Tibial artery (tissue), 4 donors: Measurements from ENCODE around the gene ATP1A3.

Experiments
- DNase-seq, 2 donors: peaks; one replicate each; pipeline ENCODE4 v3.0.0-alpha.2; 2019
- H3K27ac ChIP-seq, 2 donors: fragments of 200-600 bp; sonication (generic) in 1 of 2; 1 replicate in 1 of 2; 2 replicates in 1 of 2; pipeline ENCODE4 v1.5.1; 2018 to 2019; ENCODE audit warnings: mild to moderate bottlenecking in 1 of 2
- H3K27me3 ChIP-seq, 2 donors: fragments of 200-600 bp; sonication (generic) in 1 of 2; one replicate each; pipeline versions ENCODE4 v1.5.1 to v1.6.0; 2016 to 2019
- H3K36me3 ChIP-seq, 3 donors: fragments of 200-600 bp; sonication (generic) in 2 of 3; one replicate each; pipeline ENCODE4 v1.5.1; 2016 to 2019; ENCODE audit warnings: mild to moderate bottlenecking in 2 of 3
- H3K4me1 ChIP-seq, 4 donors: fragments of 200-600 bp; sonication (generic) in 2 of 4; 1 replicate in 3 of 4; 2 replicates in 1 of 4; pipeline ENCODE4 v1.5.1; 2016 to 2019
- H3K4me3 ChIP-seq, 2 donors: fragments of 200-600 bp; sonication (generic) in 1 of 2; 1 replicate in 1 of 2; 2 replicates in 1 of 2; pipeline ENCODE4 v1.5.1; 2018 to 2019; ENCODE audit warnings: mild to moderate bottlenecking in 2 of 2
- H3K9me3 ChIP-seq, 3 donors: fragments of 200-600 bp; sonication (generic) in 1 of 3; one replicate each; pipeline ENCODE4 v1.5.1; 2016 to 2019
- intact Hi-C: fragments of 100-400 bp; cut with DNase I; formaldehyde crosslinking; loops from one replicate; pipeline ENCODE4 v1.15.0; 2023; ENCODE audit warnings: low total_unique reads
- TF ChIP-seq, protein P1 (sequence below), 2 experiments: fragments of 200-600 bp in 1 of 2; fragments of 450-650 bp in 1 of 2; IDR thresholded peaks; one replicate each; pipeline ENCODE4 v1.5.1; 2017 to 2019; ENCODE audit warnings: antibody characterized with exemption in 2 of 2, mild to moderate bottlenecking in 1 of 2, moderate library complexity in 1 of 2

Gene ATP1A3

DNA sequence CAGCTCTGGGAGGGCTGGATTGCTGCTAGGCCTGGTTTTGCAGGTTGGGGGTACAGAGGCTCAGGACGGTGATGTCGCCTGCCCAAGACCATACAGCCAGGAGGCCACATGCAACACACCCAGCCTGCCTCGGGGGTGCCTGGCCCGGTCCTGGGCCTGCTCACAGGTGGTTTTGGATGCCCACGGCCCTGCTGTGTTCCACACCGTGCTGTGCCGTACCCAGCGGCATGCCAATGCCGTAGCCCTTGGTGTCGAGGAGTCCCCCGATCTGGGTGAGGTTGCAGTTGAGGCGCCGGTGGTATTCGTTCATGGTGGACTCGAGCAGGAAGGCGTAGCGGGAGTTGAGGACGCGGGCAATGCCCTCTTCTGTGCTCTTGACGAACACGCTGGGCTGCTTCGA lies 11.5 kb upstream of the ATP1A3 start:
- Histone ChIP-seq H3K4me3 (no peak overlapping the region), H3K9me3 (no peaks in the 10 kb centered on the region), H3K27ac (no peak overlapping the region), H3K36me3 (peaks cover 13 to 36% (median 16%) of the 10 kb centered on the region in 3 donors), H3K27me3 (peaks cover 0 to 26% of the 10 kb centered on the region in 2 donors), H3K4me1 (no peaks in the 10 kb centered on the region)
- DNase-seq = no peak
- TF ChIP-seq, protein P1, sequence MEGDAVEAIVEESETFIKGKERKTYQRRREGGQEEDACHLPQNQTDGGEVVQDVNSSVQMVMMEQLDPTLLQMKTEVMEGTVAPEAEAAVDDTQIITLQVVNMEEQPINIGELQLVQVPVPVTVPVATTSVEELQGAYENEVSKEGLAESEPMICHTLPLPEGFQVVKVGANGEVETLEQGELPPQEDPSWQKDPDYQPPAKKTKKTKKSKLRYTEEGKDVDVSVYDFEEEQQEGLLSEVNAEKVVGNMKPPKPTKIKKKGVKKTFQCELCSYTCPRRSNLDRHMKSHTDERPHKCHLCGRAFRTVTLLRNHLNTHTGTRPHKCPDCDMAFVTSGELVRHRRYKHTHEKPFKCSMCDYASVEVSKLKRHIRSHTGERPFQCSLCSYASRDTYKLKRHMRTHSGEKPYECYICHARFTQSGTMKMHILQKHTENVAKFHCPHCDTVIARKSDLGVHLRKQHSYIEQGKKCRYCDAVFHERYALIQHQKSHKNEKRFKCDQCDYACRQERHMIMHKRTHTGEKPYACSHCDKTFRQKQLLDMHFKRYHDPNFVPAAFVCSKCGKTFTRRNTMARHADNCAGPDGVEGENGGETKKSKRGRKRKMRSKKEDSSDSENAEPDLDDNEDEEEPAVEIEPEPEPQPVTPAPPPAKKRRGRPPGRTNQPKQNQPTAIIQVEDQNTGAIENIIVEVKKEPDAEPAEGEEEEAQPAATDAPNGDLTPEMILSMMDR (IDR thresholded peaks at IDR 0.05) = no peak
- intact Hi-C loops = no loop called here

DNA sequence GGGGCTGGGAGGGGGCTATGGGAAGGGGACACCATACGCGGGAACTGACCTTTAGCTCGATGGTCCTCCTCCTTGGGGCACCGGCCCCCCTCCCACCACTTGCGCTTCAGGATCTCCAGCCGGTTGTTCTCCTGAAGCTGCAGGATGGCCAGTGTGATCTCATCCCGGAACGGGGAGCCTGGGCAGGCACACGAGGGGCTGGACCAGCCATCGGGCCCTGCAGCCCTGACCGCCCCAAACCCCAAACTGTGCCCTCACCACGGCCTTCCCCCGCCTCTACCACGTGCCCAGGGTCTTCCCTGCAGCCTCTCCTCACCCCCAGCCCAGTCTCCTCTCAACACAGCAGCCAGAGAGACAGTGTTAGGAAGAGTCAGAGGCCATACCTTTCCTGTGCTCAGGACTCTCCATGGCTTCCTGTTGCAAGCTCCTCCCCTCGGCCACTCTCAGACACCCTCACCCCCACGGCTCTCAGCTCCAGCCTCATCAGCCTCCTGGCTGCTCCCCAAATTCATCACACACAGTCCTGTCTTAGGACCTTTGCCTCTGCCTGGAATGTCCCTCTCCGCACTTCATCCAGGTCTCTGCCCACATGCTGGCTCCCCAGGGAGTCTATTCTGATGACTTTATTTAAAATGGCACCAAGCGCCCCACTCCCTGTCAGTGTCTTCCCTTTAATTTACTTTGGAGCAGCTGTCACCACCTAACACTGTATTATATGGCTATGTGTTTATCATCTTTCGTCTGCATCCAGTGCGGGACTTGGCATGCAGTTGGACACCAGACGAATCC lies 9.7 kb upstream of the ATP1A3 start:
- Histone ChIP-seq H3K9me3 (no peaks in the 10 kb centered on the region), H3K36me3 (peaks cover 13 to 29% (median 16%) of the 10 kb centered on the region in 3 donors), H3K4me3 (no peak overlapping the region), H3K27ac (no peak overlapping the region), H3K4me1 (peaks cover 0 to 5% (median under 1%) of the 10 kb centered on the region in 4 donors), H3K27me3 (peaks cover 0 to 42% of the 10 kb centered on the region in 2 donors)
- TF ChIP-seq, protein P1 (IDR thresholded peaks at IDR 0.05) = no peak
- intact Hi-C loops = no loop called here
- no peak for DNase-seq

DNA sequence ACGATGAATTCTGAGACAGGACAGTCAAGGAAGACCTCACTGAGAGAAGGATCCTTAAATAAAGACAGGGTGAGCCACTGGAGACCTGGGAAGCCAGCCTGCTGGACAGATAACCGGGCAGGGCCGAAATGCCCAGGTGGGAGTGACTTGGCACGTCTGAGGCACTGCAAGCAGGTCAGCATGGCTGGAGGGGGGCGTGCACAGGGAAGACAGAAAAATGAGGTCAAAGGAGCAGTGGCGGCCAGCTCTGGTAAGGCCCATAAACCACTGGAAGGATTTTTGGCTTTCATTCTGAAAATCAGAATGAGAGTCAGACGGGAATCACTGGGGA lies 5.8 kb upstream of the ATP1A3 start:
- intact Hi-C loops = no loop called here
- peaks cover 0 to 81% of the 10 kb centered on the region in 2 donors for H3K27me3 ChIP-seq
- no peak for DNase-seq
- H3K36me3 ChIP-seq = peaks cover 0 to 11% (median 4%) of the 10 kb centered on the region in 3 donors
- TF ChIP-seq, protein P1 (IDR thresholded peaks at IDR 0.05) = no peak
- no peak overlapping the region for H3K27ac ChIP-seq
- no peak overlapping the region for H3K4me3 ChIP-seq
- no peaks in the 10 kb centered on the region for H3K9me3 ChIP-seq
- H3K4me1 ChIP-seq = peaks cover 0 to 20% (median 4%) of the 10 kb centered on the region in 4 donors

DNA sequence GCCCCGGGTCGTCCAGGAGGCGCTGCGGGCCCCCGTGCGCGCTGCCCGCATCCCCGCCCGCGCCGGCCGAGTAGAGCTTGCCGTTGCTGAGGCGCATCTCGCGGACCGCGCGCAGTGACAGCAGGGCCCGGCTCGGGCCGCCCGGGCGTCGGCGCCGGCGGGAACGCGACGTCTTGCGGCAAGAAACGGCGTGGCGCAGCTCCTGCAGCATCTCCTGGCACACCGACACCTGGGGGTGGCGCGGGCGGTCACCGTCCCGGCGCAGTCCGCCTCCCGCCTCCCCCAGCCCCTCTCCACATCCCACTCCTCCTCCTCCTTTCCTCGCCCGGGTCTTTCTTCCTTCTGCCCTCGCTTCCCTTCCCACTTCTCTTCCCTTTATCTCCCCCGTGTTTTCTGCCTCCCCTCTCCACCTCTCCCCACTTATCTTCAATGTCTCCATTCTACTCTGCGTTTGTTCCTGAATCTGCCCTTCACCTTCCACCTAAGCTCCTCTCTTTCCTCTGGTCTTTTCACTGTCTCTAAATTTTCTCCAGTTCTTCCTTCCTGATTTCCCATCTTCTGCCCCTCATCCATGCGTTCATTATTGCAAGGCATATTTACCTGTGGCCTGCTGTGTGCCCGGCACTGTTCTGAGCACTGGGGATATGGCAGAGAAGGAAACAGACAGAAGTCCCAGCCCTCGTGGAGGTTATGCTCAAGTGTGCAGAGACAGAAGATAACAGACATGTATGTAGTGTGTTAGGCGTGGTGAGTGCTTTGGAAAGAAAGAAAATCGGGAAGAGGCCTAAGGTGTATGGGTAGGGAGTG lies 5.2 kb upstream of the ATP1A3 start:
- no peaks in the 10 kb centered on the region for H3K9me3 ChIP-seq
- TF ChIP-seq, protein P1 (IDR thresholded peaks at IDR 0.05) = no peak
- no peak overlapping the region for H3K27ac ChIP-seq
- H3K4me3 ChIP-seq = no peak overlapping the region
- intact Hi-C loops = no loop called here
- H3K27me3 ChIP-seq = peaks cover 0 to 85% of the 10 kb centered on the region in 2 donors
- peaks cover 0 to 11% (median 4%) of the 10 kb centered on the region in 3 donors for H3K36me3 ChIP-seq
- H3K4me1 ChIP-seq = peaks cover 0 to 22% (median 7%) of the 10 kb centered on the region in 4 donors
- no peak for DNase-seq

DNA sequence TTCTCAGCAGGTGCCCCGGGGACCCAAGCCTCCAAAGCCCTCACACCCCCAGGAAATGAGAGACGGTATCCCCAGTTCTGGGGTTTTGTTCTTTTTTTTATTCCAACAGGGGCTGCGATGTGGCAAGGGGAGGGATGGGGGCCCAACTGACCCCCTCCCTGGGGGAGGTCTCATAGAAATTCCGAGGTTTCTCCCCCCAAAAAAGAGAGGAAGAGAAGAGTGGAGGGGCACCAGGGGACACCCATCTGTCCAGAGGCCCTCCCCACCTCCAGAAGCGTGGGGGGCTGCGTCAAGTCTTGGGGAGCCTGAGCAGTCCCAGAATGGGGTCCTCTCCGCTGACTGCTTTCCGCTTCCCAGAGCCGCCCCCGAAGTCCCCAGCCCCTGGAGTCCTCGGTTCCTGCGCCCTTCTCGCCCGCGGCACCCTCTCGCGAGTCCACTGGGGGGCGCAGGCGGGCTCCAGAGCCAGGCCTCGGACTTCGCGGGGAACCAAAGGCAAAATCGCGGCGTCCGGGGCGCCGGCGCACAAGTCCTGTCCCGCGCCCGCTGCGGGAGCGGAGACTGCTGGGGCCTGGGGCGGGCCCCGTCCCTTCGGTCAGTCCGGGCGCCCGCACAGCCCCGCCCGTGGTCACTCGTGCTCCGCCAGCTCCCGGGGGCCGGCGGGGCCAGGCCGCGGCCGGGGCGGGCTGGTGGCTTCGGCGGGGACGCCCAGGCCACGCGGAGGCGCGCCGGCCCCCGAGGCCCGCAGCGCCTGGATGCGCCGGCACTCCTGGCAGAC lies 4.4 kb upstream of the ATP1A3 start:
- intact Hi-C loops = no loop called here
- H3K27me3 ChIP-seq = peaks cover 3 to 91% of the 10 kb centered on the region in 2 donors
- H3K4me3 ChIP-seq = no peak overlapping the region
- peaks cover 0 to 31% (median 15%) of the 10 kb centered on the region in 4 donors for H3K4me1 ChIP-seq
- no peaks in the 10 kb centered on the region for H3K9me3 ChIP-seq
- TF ChIP-seq, protein P1 (IDR thresholded peaks at IDR 0.05) = peak; percentile 27 to 42
- peaks cover 0 to 11% (median 4%) of the 10 kb centered on the region in 3 donors for H3K36me3 ChIP-seq
- H3K27ac ChIP-seq = no peak overlapping the region
- no peak for DNase-seq
